ENCODE measurements around the gene WNT5A. TPM values are rescaled to one million over a fixed set of nuclear protein-coding genes. Genes with fewer than 3 reads are reported as not detected.

The WNT5A gene
- total RNA-seq, 2 donors from 2014 or later = 3.2 to 4.0 TPM

GRCh38 chr3:55467099-55467498 lies 20.0 kb downstream of the WNT5A start:
- no peak for DNase-seq
- ATAC-seq = no peak

GRCh38 chr3:55466526-55466925 lies 20.6 kb downstream of the WNT5A start:
- intact Hi-C loops (cut with DNase I, micrococcal nuclease) = no loop called here
- no peak for DNase-seq
- no peak for ATAC-seq

More at GRCh38 chr3:55467099-55467498, 20.0 kb downstream of the WNT5A start:
- intact Hi-C loops (cut with DNase I, micrococcal nuclease) = no loop called here

GRCh38 chr3:55461896-55462295 lies 25.2 kb downstream of the WNT5A start:
- DNase-seq (no peak), ATAC-seq (no peak)
- intact Hi-C loops (cut with DNase I, micrococcal nuclease) = no loop called here

GRCh38 chr3:55459838-55460237 lies 27.3 kb downstream of the WNT5A start:
- intact Hi-C loops (cut with DNase I, micrococcal nuclease) = no loop called here
- ATAC-seq (no peak), DNase-seq (no peak)

GRCh38 chr3:55458181-55458790 lies 28.8 kb downstream of the WNT5A start:
- DNase-seq (no peak), ATAC-seq (no peak)
- intact Hi-C loops (cut with DNase I, micrococcal nuclease) = no loop called here

GRCh38 chr3:55455915-55456314 lies 31.2 kb downstream of the WNT5A start:
- ATAC-seq = no peak
- intact Hi-C loops (cut with DNase I, micrococcal nuclease) = no loop called here
- DNase-seq = no peak

- ATAC-seq (no peak), DNase-seq (no peak)
- intact Hi-C loops (cut with DNase I, micrococcal nuclease) = no loop called here
Observed at GRCh38 chr3:55454611-55455010, 32.5 kb downstream of the WNT5A start.

GRCh38 chr3:55453886-55454496 lies 33.1 kb downstream of the WNT5A start:
- DNase-seq = no peak
- ATAC-seq = no peak
- intact Hi-C loops (cut with DNase I, micrococcal nuclease) = no loop called here

- ATAC-seq (no peak), DNase-seq (no peak)
- intact Hi-C loops (cut with DNase I, micrococcal nuclease) = no loop called here
Observed at GRCh38 chr3:55452886-55453285, 34.2 kb downstream of the WNT5A start.

GRCh38 chr3:55449527-55449926 lies 37.6 kb downstream of the WNT5A start:
- ATAC-seq = peak; percentile 38
- intact Hi-C loops (cut with DNase I, micrococcal nuclease) = no loop called here
- no peak for DNase-seq

GRCh38 chr3:55446850-55447249 lies 40.3 kb downstream of the WNT5A start:
- intact Hi-C loops (cut with DNase I, micrococcal nuclease) = no loop called here
- DNase-seq = peak; percentile 49 to 72
- ATAC-seq = peak; percentile 71

GRCh38 chr3:55445551-55445950 lies 41.6 kb downstream of the WNT5A start:
- peak; percentile 66 to 75 for DNase-seq
- intact Hi-C loops (cut with DNase I, micrococcal nuclease) = no loop called here
- ATAC-seq = peak; percentile 89

- no peak for ATAC-seq
- intact Hi-C loops (cut with DNase I, micrococcal nuclease) = no loop called here
- DNase-seq = no peak
Observed at GRCh38 chr3:55443346-55443745, 43.8 kb downstream of the WNT5A start.

- intact Hi-C loops (cut with DNase I, micrococcal nuclease) = no loop called here
- DNase-seq (no peak), ATAC-seq (no peak)
Observed at GRCh38 chr3:55442861-55443260, 44.2 kb downstream of the WNT5A start.

GRCh38 chr3:55441499-55441898 lies 45.6 kb downstream of the WNT5A start:
- ATAC-seq = no peak
- no peak for DNase-seq
- intact Hi-C loops (cut with DNase I, micrococcal nuclease) = no loop called here

- DNase-seq (no peak), ATAC-seq (no peak)
- intact Hi-C loops (cut with DNase I, micrococcal nuclease) = no loop called here
Observed at GRCh38 chr3:55440104-55440708, 46.9 kb downstream of the WNT5A start.

GRCh38 chr3:55439657-55440056 lies 47.4 kb downstream of the WNT5A start:
- ATAC-seq = no peak
- intact Hi-C loops (cut with DNase I, micrococcal nuclease) = no loop called here

GRCh38 chr3:55436644-55437043 lies 50.5 kb downstream of the WNT5A start:
- ATAC-seq (no peak), DNase-seq (no peak)
- intact Hi-C loops (cut with DNase I, micrococcal nuclease) = no loop called here

More at GRCh38 chr3:55439657-55440056, 47.4 kb downstream of the WNT5A start:
- no peak for DNase-seq

- DNase-seq (no peak), ATAC-seq (no peak)
- intact Hi-C loops (cut with DNase I, micrococcal nuclease) = no loop called here
Observed at GRCh38 chr3:55435491-55435890, 51.6 kb downstream of the WNT5A start.

- DNase-seq = peak in 1 of 2 donors; percentile 61
- intact Hi-C loops (cut with DNase I, micrococcal nuclease) = no loop called here
- ATAC-seq = peak; percentile 66
Observed at GRCh38 chr3:55434789-55435188, 52.3 kb downstream of the WNT5A start.

All from left colon (tissue), 2 donors.